ENCODE results near the gene N4BP2.
"Not testable (repeated sequence)": the region's sequence is repeated elsewhere in the genome, so short reads cannot be mapped to it uniquely, and the experiment has no call there.

- TF ChIP-seq CTCF, POLR2A (IDR thresholded peaks at IDR 0.05): not testable (repeated sequence)
Observed at GRCh38 chr4:40107150-40107549, 50.5 kb downstream of the N4BP2 start.

All from tibial nerve (tissue), 3 donors.